Activated CD8-positive, alpha-beta memory T cell treated with anti-CD3 and anti-CD28 coated beads for 36 hours (primary cell): ENCODE measurements around the gene PBOV1. TPM values are rescaled to one million over a fixed set of nuclear protein-coding genes. Genes with fewer than 3 reads are reported as not detected.

Experiments used
- CTCF ChIA-PET: fragments of 350-600 bp; sonication (Branson Sonifier 250); formaldehyde crosslinking; loops from one replicate; lab custom pipeline; 2021; ENCODE audit warnings: antibody characterized with exemption; lab: Charles Lee
- POLR2A ChIA-PET: fragments of 350-600 bp; sonication (Branson Sonifier 250); formaldehyde crosslinking; loops from one replicate; lab custom pipeline; 2021; ENCODE audit warnings: antibody characterized with exemption; lab: Charles Lee
- total RNA-seq, 2 experiments: library from RNA; stranded (reverse); gene quantifications; one replicate each; pipeline ENCODE4 v1.2.3, GENCODE V29; 2021

Gene PBOV1
- total RNA-seq, 2 experiments from 2014 or later = not detected

- CTCF ChIA-PET = no interaction called here
- POLR2A ChIA-PET = interaction anchor here (0.6 kb wide), 1 partner anchor 38 kb away, joined by 5 read pairs; no protein-coding TSS in a partner anchor
These were observed 22.4 kb upstream of the PBOV1 start for GRCh38 chr6:138240476-138241245.

- ChIA-PET POLR2A (no interaction called here), CTCF (no interaction called here)
These were observed 21.5 kb upstream of the PBOV1 start for GRCh38 chr6:138239774-138240173.

GRCh38 chr6:138238368-138238767 lies 20.1 kb upstream of the PBOV1 start:
- POLR2A ChIA-PET = no interaction called here
- CTCF ChIA-PET = interaction anchor here (0.5 kb wide), 1 partner anchor 34 kb away, joined by 5 read pairs; no protein-coding TSS in a partner anchor

GRCh38 chr6:138237463-138237862 lies 19.2 kb upstream of the PBOV1 start:
- CTCF ChIA-PET = no interaction called here
- POLR2A ChIA-PET = no interaction called here

GRCh38 chr6:138235693-138236092 lies 17.4 kb upstream of the PBOV1 start:
- ChIA-PET CTCF (interaction anchor here (0.6 kb wide), 1 partner anchor 119 kb away, joined by 3 read pairs; no protein-coding TSS in a partner anchor), POLR2A (no interaction called here)

- ChIA-PET POLR2A (no interaction called here), CTCF (interaction anchor here (0.6 kb wide), 1 partner anchor 119 kb away, joined by 3 read pairs; no protein-coding TSS in a partner anchor)
These were observed 16.9 kb upstream of the PBOV1 start for GRCh38 chr6:138235205-138235604.

- ChIA-PET CTCF (no interaction called here), POLR2A (no interaction called here)
These were observed 16.1 kb upstream of the PBOV1 start for GRCh38 chr6:138234363-138234762.

- POLR2A ChIA-PET = no interaction called here
- CTCF ChIA-PET = no interaction called here
These were observed 13.1 kb upstream of the PBOV1 start for GRCh38 chr6:138231381-138231886.

GRCh38 chr6:138230759-138231380 lies 12.6 kb upstream of the PBOV1 start:
- CTCF ChIA-PET = no interaction called here
- POLR2A ChIA-PET = no interaction called here

GRCh38 chr6:138230221-138230620 lies 11.9 kb upstream of the PBOV1 start:
- ChIA-PET POLR2A (no interaction called here), CTCF (no interaction called here)

GRCh38 chr6:138229663-138230179 lies 11.4 kb upstream of the PBOV1 start:
- ChIA-PET POLR2A (no interaction called here), CTCF (no interaction called here)

- POLR2A ChIA-PET = no interaction called here
- CTCF ChIA-PET = no interaction called here
These were observed 10.8 kb upstream of the PBOV1 start for GRCh38 chr6:138229072-138229471.

GRCh38 chr6:138227316-138227781 lies 9.1 kb upstream of the PBOV1 start:
- CTCF ChIA-PET = no interaction called here
- POLR2A ChIA-PET = interaction anchor here (0.6 kb wide), 1 partner anchor 1670 kb away, joined by 4 read pairs; no protein-coding TSS in a partner anchor

GRCh38 chr6:138226700-138227315 lies 8.5 kb upstream of the PBOV1 start:
- CTCF ChIA-PET = no interaction called here

GRCh38 chr6:138225953-138226352 lies 7.7 kb upstream of the PBOV1 start:
- POLR2A ChIA-PET = no interaction called here
- CTCF ChIA-PET = no interaction called here

More at GRCh38 chr6:138226700-138227315, 8.5 kb upstream of the PBOV1 start:
- POLR2A ChIA-PET = interaction anchor here (0.6 kb wide), 1 partner anchor 1671 kb away, joined by 4 read pairs; no protein-coding TSS in a partner anchor

GRCh38 chr6:138222901-138223546 lies 4.7 kb upstream of the PBOV1 start:
- CTCF ChIA-PET = no interaction called here

GRCh38 chr6:138219901-138220300 lies 1.6 kb upstream of the PBOV1 start:
- POLR2A ChIA-PET = no interaction called here
- CTCF ChIA-PET = no interaction called here

More at GRCh38 chr6:138222901-138223546, 4.7 kb upstream of the PBOV1 start:
- POLR2A ChIA-PET = no interaction called here

GRCh38 chr6:138219398-138219797 lies 1.1 kb upstream of the PBOV1 start:
- POLR2A ChIA-PET = no interaction called here
- CTCF ChIA-PET = interaction anchor here (0.6 kb wide), 1 partner anchor 16 kb away, joined by 3 read pairs; no protein-coding TSS in a partner anchor
